NCI-H748 (cell line): ENCODE data around the gene PTBP3.
"Not testable (repeated sequence)": the region's sequence is repeated elsewhere in the genome, so short reads cannot be mapped to it uniquely, and the experiment has no call there.

Experiments used
- DNase-seq: peaks from one replicate; lab custom pipeline; 2025; ENCODE audit not compliant: unreplicated experiment; lab: John Stamatoyannopoulos, UW

Gene PTBP3

DNA sequence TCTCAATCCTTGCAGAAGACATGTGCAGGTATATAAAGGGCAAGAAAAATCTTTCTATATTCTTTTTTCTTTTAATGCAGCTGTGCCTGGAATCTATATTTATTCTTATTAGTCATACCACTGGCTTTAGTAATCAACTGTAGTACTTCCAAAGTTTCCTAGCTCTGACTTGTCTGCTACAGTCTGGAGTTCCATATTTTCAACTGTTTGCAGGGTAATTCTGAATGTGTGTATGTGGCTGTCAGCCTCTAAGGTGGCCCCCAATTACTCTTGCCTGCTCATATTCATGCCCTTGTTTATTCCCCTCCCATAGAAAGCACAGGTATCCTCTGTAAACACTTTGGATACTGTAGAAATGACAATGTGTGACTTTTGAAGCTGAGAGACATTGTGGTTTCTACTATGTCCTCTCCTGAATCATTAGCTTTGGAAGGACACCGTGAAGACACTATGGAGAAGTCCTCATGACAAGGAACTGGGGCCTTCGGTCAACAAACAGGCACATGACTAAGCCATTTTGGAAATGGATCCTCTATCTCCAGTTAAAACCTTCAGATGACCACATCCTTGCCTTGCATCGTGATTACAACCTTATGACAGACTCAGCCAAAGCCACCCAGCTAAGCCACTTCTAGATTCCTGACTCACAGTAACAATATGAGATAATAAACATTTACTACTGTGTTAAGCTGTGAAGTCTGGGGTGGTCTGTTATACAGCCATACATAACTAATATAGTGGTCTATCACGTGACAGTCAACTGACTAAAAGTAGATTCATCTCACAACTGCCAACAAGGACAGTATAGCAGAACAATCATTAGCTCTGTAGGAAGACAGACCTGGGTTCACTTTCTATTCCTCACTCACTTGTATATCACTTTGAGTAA lies 108.8 kb downstream of the PTBP3 start:
- DNase-seq = no peak

DNA sequence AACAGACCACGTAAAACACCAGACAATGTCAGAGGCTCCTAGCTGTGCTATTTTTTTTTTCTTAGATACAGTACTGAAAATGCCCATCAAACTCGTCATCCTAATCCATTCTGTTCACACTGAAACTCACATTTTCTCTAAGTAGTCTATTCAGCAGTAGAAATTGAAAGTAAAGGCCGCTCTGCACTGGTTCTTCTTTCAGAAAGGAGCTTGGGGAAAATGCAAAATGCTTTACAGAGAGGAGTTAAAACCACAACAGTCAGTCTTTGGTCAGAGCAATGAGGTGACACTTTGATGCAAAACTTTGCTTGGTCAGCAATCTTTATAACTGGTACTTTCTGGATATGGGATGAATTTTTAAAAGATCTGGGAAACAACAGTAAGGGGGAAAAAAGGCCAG lies 114.5 kb downstream of the PTBP3 start:
- no peak for DNase-seq

DNA sequence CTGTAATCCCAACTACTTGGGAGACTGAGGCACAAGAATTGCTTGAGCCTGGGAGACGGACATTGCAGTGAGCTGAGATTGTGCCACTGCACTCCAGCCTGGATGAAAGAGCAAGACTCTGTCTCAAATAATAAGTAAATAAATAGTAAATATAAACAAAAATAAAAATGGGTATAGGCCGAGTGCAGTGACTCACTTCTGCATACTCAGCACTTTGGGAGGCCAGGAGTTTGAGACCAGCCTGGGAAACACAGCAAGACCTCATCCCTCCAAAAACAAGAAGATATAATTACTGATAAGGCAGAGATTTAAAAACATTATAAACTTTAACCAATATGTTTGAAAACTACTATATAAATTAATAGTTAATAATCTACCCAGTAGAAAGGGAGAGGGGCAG lies 120.5 kb downstream of the PTBP3 start:
- DNase-seq = no peak

DNA sequence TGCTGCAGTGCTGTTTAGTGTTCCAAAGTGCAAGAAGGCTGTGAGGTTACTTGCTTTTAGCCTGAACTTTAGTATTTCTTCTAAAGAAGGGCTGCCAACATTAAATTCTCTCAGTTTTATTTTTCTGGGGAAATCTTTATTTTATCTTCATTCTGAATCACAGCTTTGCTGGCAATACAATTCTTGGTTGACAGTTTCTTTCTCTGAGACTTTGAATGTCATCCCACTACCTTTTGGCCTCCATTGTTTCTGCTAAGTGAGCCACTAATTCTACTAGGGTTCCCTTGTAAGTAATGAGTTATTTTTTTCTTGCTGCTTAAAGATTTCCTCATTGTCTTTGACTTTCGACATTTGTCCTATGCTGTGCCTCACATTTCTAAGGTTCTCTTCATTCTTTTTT lies 126.0 kb downstream of the PTBP3 start:
- DNase-seq = no peak

DNA sequence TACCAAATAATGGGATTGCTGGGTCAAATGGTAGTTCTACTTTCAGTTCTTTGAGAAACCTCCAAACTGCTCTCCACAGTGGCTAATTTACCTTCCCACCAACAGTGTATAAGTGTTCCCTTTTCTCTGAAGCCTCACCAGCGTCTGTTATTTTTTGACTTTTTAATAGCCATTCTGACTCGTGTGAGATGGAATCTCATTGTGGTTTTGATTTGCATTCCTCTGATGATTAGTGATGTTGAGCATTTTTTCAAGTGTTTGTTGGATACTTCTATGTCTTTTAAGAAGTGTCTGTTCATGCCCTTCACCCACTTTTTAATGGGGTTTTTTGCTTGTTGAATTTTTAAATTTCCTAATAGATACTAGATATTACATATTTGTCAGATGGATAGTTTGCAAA lies 129.9 kb downstream of the PTBP3 start:
- DNase-seq = no peak

DNA sequence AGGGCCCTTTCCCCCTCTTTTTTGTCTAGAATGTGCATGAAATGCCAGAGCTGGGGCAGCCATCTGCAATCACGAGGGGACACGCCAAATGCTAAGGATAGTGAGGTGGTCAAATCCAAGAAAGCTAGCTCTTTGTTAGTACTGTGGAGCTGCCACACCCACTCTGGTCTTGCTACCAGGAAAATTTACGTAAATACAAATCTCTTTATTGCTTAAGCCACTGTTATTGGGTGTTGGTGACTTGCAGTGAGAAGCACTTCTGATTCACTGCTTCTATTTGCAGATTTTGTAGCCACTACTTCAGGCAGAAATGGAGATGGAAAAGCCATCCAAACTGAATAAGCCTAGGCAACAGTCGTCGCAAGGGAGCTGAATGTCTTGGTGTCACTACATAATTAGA lies 132.7 kb downstream of the PTBP3 start:
- no peak for DNase-seq

DNA sequence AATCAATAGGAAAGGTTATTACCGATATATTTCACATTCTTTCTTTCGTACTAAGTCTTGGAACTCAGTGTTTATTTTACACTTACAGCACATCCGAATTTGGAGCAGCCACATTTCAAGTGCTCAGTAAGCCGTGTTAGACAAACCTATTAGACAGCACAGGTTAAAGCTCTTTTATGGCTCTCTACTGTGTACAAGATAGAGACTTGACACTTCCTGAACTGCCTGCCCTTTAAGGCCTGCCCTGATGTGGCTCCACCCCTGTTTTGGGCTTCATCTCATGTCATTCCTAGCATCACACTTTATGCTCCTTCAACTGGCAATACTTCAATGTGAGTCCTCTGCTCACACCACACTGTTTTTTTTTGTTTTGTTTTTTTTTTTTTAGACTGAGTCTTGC lies 134.8 kb downstream of the PTBP3 start:
- DNase-seq = no peak

DNA sequence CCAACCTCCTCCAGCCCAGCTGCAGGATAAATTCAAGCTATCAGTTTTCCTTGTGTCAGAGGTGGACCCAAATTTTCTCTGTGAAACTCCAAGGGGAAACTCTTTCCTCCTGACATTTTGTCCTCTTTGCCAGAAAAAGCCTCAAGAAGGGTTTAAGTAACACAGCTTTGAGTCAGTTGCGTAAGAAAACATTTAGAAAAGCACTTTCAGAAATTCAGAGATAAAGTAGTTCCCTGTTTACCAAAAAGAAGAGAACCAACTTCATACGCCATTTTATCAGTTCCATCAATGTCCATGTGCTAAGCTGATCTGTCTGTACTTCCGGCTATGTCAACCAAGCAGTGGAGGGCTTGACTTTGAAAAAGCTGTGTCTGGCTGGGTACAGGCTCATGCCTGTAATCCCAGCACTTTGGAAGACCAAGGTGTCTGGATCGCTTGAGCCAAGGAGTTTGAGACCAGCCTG lies 138.4 kb downstream of the PTBP3 start:
- no peak for DNase-seq

DNA sequence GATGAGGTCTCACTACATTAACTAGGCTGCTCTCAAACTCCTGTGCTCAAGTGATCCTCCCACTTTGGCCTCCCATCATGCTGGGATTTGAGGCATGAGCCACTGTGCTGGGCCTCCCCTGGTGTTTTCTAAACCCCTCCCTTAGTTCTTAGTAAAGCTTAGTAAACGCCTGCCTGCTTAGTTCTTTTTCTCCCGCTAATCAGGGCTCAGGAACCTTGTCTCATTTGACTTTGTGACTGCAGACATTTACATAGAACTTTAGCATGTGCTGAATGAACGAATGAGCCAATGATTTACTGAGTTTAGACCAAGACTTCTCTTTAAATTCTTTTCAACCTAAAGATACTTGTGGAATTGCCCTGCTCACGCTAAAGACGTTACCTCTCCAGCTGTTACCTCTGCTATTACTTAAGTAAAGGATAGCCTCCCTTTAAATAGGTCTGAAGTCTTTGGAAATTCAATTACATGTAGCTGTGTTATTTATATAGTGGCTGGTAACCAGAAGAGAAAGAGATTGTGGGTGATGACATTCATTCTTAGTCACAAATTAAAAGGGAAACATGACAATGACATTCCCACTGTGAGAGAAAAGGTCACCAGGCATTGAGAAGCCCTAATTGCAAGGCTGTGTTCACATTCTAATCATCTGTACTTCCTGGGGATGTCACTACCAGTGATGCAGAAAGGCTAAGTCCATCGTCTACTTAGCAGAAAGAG lies 139.7 kb downstream of the PTBP3 start:
- DNase-seq = no peak

DNA sequence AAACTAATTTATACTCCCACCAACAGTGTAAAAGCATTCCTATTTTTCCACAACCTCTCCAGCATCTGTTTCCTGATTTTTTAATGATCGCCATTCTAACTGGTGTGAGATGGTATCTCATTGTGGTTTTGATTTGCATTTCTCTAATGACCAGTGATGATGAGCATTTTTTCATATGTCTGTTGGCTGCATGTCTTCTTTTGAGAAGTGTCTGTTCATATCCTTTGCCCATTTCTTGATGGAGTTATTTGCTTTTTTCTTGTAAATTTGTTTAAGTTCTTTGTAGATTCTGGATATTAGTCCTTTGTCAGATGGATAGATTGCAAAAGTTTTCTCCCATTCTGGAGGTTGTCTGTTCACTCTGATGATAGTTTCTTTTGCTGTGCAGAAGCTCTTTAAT lies 143.1 kb downstream of the PTBP3 start:
- DNase-seq = not testable (repeated sequence)

DNA sequence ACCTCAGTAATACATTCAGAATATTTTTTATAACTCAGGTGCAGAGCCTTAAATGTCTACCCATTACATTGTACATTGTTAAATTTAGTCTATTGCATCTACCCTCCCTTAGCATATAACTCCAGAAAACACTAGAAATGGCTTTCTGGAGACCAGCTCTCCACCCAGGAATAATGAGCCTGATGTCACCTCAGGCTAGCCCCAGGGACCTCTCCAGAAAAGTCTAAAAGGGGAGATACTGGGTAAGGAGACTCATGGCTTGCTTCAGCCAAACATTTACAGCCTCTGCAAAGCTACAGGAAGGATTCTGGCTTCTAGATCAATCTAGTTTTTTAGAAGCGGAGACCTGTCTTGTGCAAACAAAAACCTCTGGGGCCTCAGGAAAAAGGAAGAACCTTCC lies 144.5 kb downstream of the PTBP3 start:
- DNase-seq = no peak

DNA sequence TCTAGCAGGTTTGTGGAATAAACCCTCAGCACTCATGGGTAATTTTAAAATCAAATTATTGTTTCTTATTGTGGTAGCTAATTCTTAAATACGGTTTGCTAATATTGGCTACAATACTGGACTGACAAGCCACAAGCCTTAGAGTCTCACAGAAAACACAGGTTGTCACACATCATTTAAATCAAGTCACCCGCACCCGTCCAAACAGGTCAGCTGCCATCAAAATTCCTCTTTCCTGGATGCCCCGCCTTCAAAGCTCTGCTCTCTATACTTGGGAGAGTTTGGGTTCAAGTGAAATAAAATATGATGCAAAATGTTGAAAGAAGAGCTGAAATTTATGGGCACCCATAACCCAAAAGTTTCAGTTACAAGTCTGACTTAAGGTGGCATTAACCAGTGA lies 146.0 kb downstream of the PTBP3 start:
- no peak for DNase-seq

DNA sequence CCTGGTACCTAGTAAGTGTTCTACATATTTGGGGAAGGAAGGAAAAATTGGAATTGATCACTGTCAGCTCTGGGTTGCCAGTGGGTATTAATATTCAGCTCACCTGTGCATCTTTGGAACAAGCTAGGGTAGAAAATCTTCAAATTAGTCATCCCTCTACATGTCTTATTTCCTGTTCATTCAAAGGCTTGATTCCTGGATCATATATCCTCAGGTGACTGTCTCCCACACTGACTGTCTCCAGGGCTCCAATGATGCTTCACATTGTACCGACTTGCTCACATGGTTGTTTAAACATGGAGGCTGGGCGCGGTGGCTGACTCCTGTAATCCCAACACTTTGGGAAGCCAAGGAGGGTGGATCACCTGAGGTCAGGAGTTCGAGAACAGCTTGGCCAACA lies 146.7 kb downstream of the PTBP3 start:
- no peak for DNase-seq

DNA sequence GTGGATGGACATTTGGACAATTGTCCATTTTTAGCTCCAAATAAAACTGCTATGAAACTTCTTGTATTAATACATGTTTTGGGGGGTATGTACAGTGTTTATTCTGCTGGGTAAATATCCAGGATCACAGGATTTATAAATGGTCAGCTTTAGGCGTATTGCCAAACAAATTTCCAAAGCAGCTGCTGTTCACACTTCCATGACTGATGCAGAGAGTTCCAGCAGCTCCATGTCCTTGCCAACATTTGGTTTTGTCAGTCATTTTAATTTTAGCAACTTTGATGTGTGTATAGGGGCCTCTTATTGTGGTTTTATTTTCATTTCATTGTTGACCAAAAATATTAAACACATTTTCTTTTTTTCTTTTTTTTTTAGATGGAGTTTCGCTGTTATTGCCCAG lies 148.5 kb downstream of the PTBP3 start:
- no peak for DNase-seq

DNA sequence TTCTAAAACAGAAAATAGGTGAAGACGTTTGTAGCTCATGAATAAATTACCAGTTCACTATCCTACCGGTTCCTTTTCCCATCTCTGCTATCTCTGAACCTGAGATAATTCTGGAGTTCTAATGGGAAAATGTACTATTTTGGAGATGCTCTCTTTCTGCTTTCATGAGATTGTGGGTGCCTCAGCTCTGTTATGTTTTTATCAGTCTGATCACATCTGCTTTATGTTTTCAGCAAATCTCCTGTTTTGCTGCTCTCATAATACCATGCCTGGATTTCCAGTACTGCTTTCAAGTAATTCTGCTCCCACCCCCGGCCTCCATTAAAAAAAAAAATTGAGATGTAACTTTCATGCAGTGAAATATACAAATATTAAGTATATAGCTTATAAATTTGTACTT lies 149.2 kb downstream of the PTBP3 start:
- no peak for DNase-seq

DNA sequence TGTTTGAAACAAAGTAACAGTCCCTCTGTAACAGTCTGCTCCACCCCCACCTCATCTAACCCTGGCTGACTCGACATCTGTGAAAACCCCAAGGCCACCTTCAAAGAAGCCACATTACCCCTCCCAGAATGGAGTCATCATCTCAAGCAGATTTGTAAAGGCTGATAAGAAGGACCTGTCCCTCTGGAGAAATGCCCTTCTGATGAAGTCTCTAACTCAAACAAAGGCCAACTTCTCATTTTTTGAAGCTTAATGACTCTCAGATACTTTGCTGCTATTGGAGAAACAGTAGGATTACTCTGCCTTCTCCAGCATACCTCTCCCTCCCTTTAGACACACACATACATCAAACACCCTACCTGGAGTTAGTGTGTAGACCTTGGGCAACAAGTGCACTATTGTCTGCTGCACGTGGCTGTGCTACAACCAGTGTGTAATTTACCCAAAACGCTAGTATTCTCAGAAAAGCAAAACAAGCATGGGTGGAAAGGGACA lies 153.0 kb downstream of the PTBP3 start:
- DNase-seq = no peak

DNA sequence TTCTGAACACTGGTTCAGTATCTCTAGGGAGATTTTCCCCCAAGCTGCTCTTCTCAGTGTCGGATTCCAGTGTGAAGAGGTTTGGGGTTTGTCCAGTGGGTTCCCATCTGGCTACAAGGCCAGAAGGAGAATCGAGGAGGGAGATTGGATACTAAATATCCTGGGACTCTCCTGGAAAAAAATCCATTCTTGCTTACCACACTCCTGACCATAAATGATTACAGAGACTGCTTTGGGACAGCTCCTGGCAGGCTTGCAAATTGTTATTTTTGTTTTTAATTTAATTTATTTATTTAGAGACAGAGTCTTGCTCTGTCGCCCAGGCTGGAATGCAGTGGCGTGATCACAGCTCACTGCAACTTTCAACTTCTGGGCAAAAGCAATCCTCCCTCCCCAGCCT lies 153.6 kb downstream of the PTBP3 start:
- DNase-seq = no peak

DNA sequence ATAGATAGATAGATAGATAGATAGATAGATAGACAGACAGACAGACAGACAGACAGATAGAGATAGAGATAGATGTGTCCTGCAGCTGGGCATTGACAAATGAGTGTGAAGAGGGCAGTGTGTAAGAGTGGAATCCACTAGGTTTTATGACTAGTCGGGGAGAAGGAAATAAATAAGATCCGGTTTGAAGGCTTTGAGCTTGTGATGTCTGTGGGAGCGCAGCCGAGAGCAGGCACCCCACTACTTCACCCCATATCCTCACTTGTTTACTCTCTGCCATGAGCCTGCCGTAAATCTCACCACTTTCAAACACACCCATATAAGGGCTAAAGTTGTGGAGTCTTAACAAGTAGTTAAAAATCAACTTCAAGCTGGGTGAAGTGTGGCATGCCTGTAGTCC lies 156.9 kb downstream of the PTBP3 start:
- no peak for DNase-seq

DNA sequence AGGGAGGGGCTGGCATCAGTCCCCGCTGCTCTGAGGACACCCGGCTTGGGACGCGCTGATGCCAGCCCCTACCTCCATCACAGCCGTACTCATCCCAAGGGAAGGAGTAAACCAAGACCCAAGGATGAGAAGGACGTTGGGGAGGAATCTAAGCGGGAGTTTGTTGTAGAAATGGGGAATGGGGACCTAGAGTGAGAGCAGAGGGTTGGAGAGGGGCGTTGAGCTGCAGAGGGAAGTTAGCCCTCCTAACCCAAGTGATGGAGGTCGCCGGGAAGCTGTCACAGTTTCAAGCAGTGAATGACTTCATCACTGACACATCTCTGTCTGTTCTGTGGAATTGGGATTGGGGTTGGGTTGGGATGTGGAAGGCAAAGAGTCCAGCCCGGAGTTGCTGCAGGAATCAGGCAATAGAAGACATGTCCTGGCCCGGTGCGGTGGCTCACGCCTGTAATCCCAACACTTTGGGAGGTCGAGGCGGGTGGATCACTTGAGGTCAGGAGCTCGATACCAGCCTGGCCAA lies 157.6 kb downstream of the PTBP3 start:
- no peak for DNase-seq

DNA sequence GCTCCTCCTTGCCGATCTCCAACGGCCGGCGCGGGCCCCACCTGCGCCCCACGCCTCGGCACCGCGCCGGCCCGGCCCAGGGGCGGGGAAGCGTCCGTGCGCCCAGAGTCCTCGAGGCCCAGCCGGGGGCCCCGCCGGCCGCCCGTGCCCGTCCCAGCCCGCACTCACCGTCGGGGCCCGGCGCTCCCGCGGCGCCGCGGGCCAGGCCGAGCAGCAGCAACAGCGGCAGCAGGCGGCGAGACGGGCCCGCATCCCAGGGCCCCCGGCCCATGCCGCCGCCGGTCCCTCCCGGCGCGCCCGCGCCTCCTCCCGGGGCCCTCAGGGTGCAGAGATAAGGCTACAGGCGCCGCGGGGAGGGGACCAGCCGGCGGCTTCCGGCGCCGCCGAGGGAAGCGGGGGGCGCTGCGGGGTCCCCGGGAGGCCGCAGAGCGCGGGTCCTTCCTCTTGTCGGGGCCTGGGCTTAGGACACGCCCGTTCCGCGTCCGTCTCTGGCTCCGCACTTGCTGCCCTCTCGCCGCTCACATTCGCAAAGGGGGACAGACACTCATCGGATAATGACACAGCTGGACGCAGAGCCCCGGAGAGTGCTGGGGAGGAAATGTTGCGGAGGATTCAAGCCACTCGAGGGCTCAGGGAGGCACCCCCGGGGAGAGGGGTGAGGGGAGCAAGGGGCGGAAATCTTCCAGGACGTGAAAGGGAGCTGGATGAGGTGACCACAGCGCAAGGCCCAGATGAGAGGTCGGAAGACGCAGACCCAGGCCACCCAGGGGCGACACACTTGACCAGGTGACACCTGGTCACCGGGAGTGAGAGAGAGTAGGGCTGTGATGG lies 158.2 kb downstream of the PTBP3 start, which contains the start of gene SUSD1:
TSS of gene SUSD1 (minus strand) at position 333 of the 831 bp plus-strand sequence. CDS start at position 271, 62 bp downstream.
- peak; percentile 67 for DNase-seq
